ENCODE measurements around the gene NRXN2. TPM values are rescaled to one million over a fixed set of nuclear protein-coding genes. Genes with fewer than 3 reads are reported as not detected.

The NRXN2 gene
- total RNA-seq, 2 experiments from 2014 or later = 0.18 to 0.39 TPM

DNA sequence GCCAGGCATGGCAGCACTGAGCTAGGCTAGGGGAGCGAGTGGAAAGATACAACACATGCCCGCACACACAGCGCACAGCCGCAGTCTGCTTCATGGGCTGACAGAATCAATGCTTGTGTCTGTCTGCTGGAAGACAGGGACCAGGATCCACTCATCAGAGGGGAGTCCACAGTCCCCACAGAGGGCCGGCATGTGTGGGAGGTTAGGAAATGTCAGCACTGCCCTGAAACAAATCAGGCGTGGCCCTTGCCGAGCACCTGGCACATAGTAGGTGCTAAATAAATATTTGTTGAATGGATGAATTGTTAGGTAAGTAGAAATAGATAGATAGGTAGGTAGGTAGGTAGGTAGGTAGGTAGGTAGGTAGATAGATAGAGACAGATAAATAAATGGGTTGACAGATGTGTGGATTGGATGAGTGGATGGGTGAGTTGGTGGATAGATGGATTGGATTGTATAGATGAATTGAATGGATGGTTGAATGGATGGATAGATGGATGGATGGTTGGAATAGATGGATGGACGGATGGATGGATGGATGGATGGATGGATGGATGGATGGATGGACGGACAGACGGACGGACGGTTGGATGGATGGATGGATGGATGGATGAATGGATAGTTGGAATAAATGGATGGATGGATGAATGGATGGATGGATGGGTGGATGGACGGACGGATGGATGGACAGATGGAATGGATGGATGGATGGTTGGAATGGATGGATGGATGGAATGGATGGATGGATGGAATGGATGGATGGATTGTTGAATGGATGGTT is 128.6 kb downstream of the NRXN2 start:
- Mint-ChIP-seq H3K9me3 (ENCODE audit: low read depth) (no peaks in the 10 kb centered on the region), H3K4me3 (no peak overlapping the region), H3K36me3 (ENCODE audit: low read depth) (no peaks in the 10 kb centered on the region), H3K4me1 (no peaks in the 10 kb centered on the region), H3K27ac (no peak overlapping the region), H3K27me3 (peaks cover 2% of the 10 kb centered on the region)
- intact Hi-C loops (cut with DNase I, micrococcal nuclease) = no loop called here
- DNase-seq = no peak
- no peak for ATAC-seq
- ChIA-PET POLR2A (no interaction called here), CTCF (no interaction called here)

GRCh38 chr11:64593156-64594105 is 129.6 kb downstream of the NRXN2 start:
- no peaks in the 10 kb centered on the region for H3K36me3 Mint-ChIP-seq (ENCODE audit: low read depth)
- no peaks in the 10 kb centered on the region for H3K4me1 Mint-ChIP-seq
- ChIA-PET POLR2A (no interaction called here), CTCF (no interaction called here)
- intact Hi-C loops (cut with DNase I, micrococcal nuclease) = no loop called here
- DNase-seq (no peak), ATAC-seq (no peak)
- H3K9me3 Mint-ChIP-seq (ENCODE audit: low read depth) = peaks cover 3% of the 10 kb centered on the region
- peaks cover 2% of the 10 kb centered on the region for H3K27me3 Mint-ChIP-seq
- no peak overlapping the region for H3K27ac Mint-ChIP-seq
- H3K4me3 Mint-ChIP-seq = no peak overlapping the region

- H3K4me3 Mint-ChIP-seq = no peak overlapping the region
- peaks cover 9% of the 10 kb centered on the region for H3K27me3 Mint-ChIP-seq
- POLR2A ChIA-PET = no interaction called here
- no peak overlapping the region for H3K27ac Mint-ChIP-seq
- CTCF ChIA-PET = no interaction called here
- intact Hi-C loops (cut with DNase I, micrococcal nuclease) = no loop called here
- no peaks in the 10 kb centered on the region for H3K4me1 Mint-ChIP-seq
- DNase-seq (no peak), ATAC-seq (no peak)
- H3K36me3 Mint-ChIP-seq (ENCODE audit: low read depth) = no peaks in the 10 kb centered on the region
- peaks cover 10% of the 10 kb centered on the region for H3K9me3 Mint-ChIP-seq (ENCODE audit: low read depth)
Observed at GRCh38 chr11:64592656-64593055, 130.3 kb downstream of the NRXN2 start.

GRCh38 chr11:64592234-64592615 is 130.8 kb downstream of the NRXN2 start:
- ChIA-PET CTCF (no interaction called here), POLR2A (no interaction called here)
- ATAC-seq = no peak
- Mint-ChIP-seq H3K36me3 (ENCODE audit: low read depth) (no peaks in the 10 kb centered on the region), H3K27ac (no peak overlapping the region), H3K27me3 (peaks cover 9% of the 10 kb centered on the region), H3K4me1 (no peaks in the 10 kb centered on the region), H3K4me3 (no peak overlapping the region), H3K9me3 (ENCODE audit: low read depth) (peaks cover 10% of the 10 kb centered on the region)
- intact Hi-C loops (cut with DNase I, micrococcal nuclease) = no loop called here
- DNase-seq = no peak

DNA sequence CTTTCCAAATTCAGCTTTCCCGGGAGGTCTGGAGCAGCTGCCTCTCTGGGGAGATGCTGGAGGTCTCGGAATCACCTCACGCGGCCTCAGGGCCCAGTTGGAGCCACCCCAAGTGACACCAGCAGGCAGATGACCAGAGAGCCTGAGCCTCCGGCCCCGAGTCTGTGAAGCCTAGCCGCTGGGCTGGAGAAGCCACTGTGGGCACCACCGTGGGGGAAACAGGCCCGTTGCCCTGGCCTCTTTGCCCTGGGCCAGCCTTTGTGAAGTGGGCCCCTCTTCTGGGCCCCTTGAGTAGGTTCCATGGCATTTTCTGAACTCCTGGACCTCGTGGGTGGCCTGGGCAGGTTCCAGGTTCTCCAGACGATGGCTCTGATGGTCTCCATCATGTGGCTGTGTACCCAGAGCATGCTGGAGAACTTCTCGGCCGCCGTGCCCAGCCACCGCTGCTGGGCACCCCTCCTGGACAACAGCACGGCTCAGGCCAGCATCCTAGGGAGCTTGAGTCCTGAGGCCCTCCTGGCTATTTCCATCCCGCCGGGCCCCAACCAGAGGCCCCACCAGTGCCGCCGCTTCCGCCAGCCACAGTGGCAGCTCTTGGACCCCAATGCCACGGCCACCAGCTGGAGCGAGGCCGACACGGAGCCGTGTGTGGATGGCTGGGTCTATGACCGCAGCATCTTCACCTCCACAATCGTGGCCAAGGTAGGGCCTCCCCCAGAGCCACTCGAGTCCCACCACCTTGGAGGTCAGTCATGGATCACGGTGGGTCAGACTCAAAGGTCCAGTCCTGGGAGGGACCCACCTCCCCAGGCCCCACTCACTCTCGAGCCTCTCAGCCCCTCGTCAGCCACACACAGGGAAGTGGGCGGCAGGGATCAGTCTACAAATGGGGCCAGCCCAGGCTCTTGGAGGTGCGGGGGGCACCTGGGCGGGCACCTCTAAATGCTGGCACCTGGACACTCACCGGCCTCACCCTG is 131.5 kb downstream of the NRXN2 start:
- POLR2A ChIA-PET = no interaction called here
- Mint-ChIP-seq H3K36me3 (ENCODE audit: low read depth) (no peaks in the 10 kb centered on the region), H3K9me3 (ENCODE audit: low read depth) (peaks cover 10% of the 10 kb centered on the region), H3K27me3 (peaks cover 11% of the 10 kb centered on the region), H3K4me1 (no peaks in the 10 kb centered on the region), H3K4me3 (no peak overlapping the region), H3K27ac (no peak overlapping the region)
- no peak for ATAC-seq
- no peak for DNase-seq
- CTCF ChIA-PET = interaction anchor here (0.5 kb wide), 1 partner anchor 45 kb away, joined by 3 read pairs; no protein-coding TSS in a partner anchor
- intact Hi-C loops (cut with DNase I, micrococcal nuclease) = no loop called here

DNA sequence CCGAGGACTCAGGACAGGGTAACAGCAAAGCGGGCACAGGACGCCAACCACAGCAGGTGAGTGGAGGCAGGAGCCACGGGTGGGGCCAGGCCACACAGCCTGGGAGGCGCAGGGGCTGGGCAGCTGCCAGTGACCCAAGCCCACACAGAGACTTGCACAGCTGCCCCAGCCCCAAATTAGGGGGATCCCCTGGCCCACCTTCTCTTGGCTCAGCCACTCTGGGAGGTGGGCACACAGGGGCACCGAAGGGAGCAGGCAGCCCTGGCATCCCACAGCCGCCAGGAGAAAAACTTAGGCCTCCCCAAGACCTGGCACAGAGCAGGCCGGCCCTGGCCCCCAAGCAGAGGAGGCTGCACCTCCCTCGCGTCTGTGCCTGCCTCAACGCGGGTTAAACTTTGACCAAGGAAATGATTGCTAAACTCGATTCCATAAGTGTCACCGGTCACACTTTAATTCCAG is 132.2 kb downstream of the NRXN2 start, which contains the start of gene SLC22A12:
Gene SLC22A12, plus strand, starts transcription at position 458 of the 459 bp plus-strand sequence. CDS start 337 bp downstream, outside the sequence.
- ChIA-PET POLR2A (no interaction called here), CTCF (interaction anchor here (0.5 kb wide), 1 partner anchor 46 kb away, joined by 3 read pairs; no protein-coding TSS in a partner anchor)
- peaks cover 10% of the 10 kb centered on the region for H3K9me3 Mint-ChIP-seq (ENCODE audit: low read depth)
- peaks cover 13% of the 10 kb centered on the region for H3K27me3 Mint-ChIP-seq
- no peak within 1 kb of the TSS for H3K27ac Mint-ChIP-seq
- no peaks in the 10 kb centered on the region for H3K36me3 Mint-ChIP-seq (ENCODE audit: low read depth)
- ATAC-seq = no peak
- H3K4me3 Mint-ChIP-seq = no peak within 1 kb of the TSS
- H3K4me1 Mint-ChIP-seq = no peaks in the 10 kb centered on the region
- intact Hi-C loops (cut with DNase I, micrococcal nuclease) = no loop called here
- DNase-seq = no peak

DNA sequence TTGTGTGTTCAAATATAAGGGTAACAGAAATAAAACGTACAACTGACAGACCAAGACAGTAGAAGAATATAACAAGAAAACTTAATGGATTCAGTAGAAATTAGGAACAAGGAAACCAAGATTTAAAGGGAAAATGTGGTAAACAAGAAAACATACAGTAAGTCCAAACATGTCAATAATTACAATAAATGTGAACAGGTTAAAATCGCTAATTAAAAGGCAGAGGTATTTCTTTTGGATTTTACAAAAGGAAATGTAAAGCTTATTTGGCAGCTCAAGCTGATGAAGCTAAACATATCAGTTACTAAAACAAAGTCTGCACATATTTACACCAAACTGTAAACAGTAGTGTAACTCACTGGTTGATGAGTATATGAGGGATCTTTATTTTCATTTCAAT is 134.3 kb downstream of the NRXN2 start:
- CTCF ChIA-PET = interaction anchor here (1.0 kb wide), 2 partner anchors 23 to 64 kb away, joined by 3 read pairs; no protein-coding TSS in a partner anchor
- H3K9me3 Mint-ChIP-seq (ENCODE audit: low read depth) = peaks cover 10% of the 10 kb centered on the region
- DNase-seq = no peak
- H3K36me3 Mint-ChIP-seq (ENCODE audit: low read depth) = no peaks in the 10 kb centered on the region
- ATAC-seq = no peak
- intact Hi-C loops (cut with DNase I, micrococcal nuclease) = no loop called here
- POLR2A ChIA-PET = no interaction called here
- H3K27ac Mint-ChIP-seq = no peak overlapping the region
- no peaks in the 10 kb centered on the region for H3K4me1 Mint-ChIP-seq
- no peak overlapping the region for H3K4me3 Mint-ChIP-seq
- peaks cover 13% of the 10 kb centered on the region for H3K27me3 Mint-ChIP-seq

GRCh38 chr11:64586366-64586765 is 136.6 kb downstream of the NRXN2 start:
- H3K9me3 Mint-ChIP-seq (ENCODE audit: low read depth) = peaks cover 10% of the 10 kb centered on the region
- no peak overlapping the region for H3K27ac Mint-ChIP-seq
- CTCF ChIA-PET = no interaction called here
- POLR2A ChIA-PET = no interaction called here
- peaks cover 13% of the 10 kb centered on the region for H3K27me3 Mint-ChIP-seq
- intact Hi-C loops (cut with DNase I, micrococcal nuclease) = no loop called here
- no peaks in the 10 kb centered on the region for H3K36me3 Mint-ChIP-seq (ENCODE audit: low read depth)
- H3K4me1 Mint-ChIP-seq = no peaks in the 10 kb centered on the region
- no peak overlapping the region for H3K4me3 Mint-ChIP-seq
- no peak for DNase-seq
- ATAC-seq = no peak

- ATAC-seq (no peak), DNase-seq (no peak)
- H3K27me3 Mint-ChIP-seq = peaks cover 13% of the 10 kb centered on the region
- H3K27ac Mint-ChIP-seq = no peak overlapping the region
- H3K9me3 Mint-ChIP-seq (ENCODE audit: low read depth) = peaks cover 10% of the 10 kb centered on the region
- H3K36me3 Mint-ChIP-seq (ENCODE audit: low read depth) = no peaks in the 10 kb centered on the region
- ChIA-PET CTCF (no interaction called here), POLR2A (interaction anchor here (0.6 kb wide), 1 partner anchor 517 kb away, joined by 3 read pairs; no protein-coding TSS in a partner anchor)
- H3K4me1 Mint-ChIP-seq = no peaks in the 10 kb centered on the region
- intact Hi-C loops (cut with DNase I, micrococcal nuclease) = no loop called here
- H3K4me3 Mint-ChIP-seq = no peak overlapping the region
Observed at GRCh38 chr11:64585150-64585549, 137.8 kb downstream of the NRXN2 start.

GRCh38 chr11:64583296-64584262 is 139.4 kb downstream of the NRXN2 start:
- H3K27ac Mint-ChIP-seq = no peak overlapping the region
- H3K4me1 Mint-ChIP-seq = no peaks in the 10 kb centered on the region
- peaks cover 9% of the 10 kb centered on the region for H3K9me3 Mint-ChIP-seq (ENCODE audit: low read depth)
- ChIA-PET POLR2A (no interaction called here), CTCF (interaction anchor here (0.6 to 1.1 kb wide), 2 partner anchors 49 to 135 kb away, joined by 3 read pairs; no protein-coding TSS in a partner anchor)
- peaks cover 10% of the 10 kb centered on the region for H3K27me3 Mint-ChIP-seq
- intact Hi-C loops (cut with DNase I, micrococcal nuclease) = no loop called here
- no peaks in the 10 kb centered on the region for H3K36me3 Mint-ChIP-seq (ENCODE audit: low read depth)
- DNase-seq (no peak), ATAC-seq (no peak)
- H3K4me3 Mint-ChIP-seq = no peak overlapping the region
